ENCODE data around the gene PDK3.

Gene PDK3

GRCh38 chrX:24483596-24483995 lies 18.5 kb downstream of the PDK3 start:
- no peak for DNase-seq

- DNase-seq = no peak
Measured at GRCh38 chrX:24485323-24485722, 20.2 kb downstream of the PDK3 start.

- DNase-seq = no peak
Measured at GRCh38 chrX:24485976-24486680, 21.0 kb downstream of the PDK3 start.

GRCh38 chrX:24487571-24487970 lies 22.5 kb downstream of the PDK3 start:
- no peak for DNase-seq

- no peak for DNase-seq
Measured at GRCh38 chrX:24491741-24492140, 26.7 kb downstream of the PDK3 start.

GRCh38 chrX:24493740-24494581 lies 28.9 kb downstream of the PDK3 start:
- peak; percentile 34 for DNase-seq

GRCh38 chrX:24494647-24495075 lies 29.6 kb downstream of the PDK3 start:
- peak; percentile 37 for DNase-seq

- DNase-seq = no peak
Measured at GRCh38 chrX:24495700-24496099, 30.6 kb downstream of the PDK3 start.

GRCh38 chrX:24498181-24498580 lies 33.1 kb downstream of the PDK3 start:
- DNase-seq = no peak

- peak; percentile 21 for DNase-seq
Measured at GRCh38 chrX:24498975-24499374, 33.9 kb downstream of the PDK3 start.

- DNase-seq = no peak
Measured at GRCh38 chrX:24506082-24506481, 41.0 kb downstream of the PDK3 start.

GRCh38 chrX:24508375-24508774 lies 43.3 kb downstream of the PDK3 start:
- no peak for DNase-seq

GRCh38 chrX:24513416-24513815 lies 48.3 kb downstream of the PDK3 start:
- no peak for DNase-seq

- DNase-seq = no peak
Measured at GRCh38 chrX:24515447-24515846, 50.4 kb downstream of the PDK3 start.

GRCh38 chrX:24520472-24520871 lies 55.4 kb downstream of the PDK3 start:
- DNase-seq = no peak

- no peak for DNase-seq
Measured at GRCh38 chrX:24525455-24525854, 60.4 kb downstream of the PDK3 start.

- DNase-seq = no peak
Measured at GRCh38 chrX:24526616-24527015, 61.5 kb downstream of the PDK3 start.

- no peak for DNase-seq
Measured at GRCh38 chrX:24528605-24529004, 63.5 kb downstream of the PDK3 start.

- DNase-seq = no peak
Measured at GRCh38 chrX:24536551-24536950, 71.5 kb downstream of the PDK3 start.

- no peak for DNase-seq
Measured at GRCh38 chrX:24542756-24543155, 77.7 kb downstream of the PDK3 start.

GRCh38 chrX:24547961-24548360 lies 82.9 kb downstream of the PDK3 start:
- DNase-seq = no peak

GRCh38 chrX:24550166-24550565 lies 85.1 kb downstream of the PDK3 start:
- DNase-seq = no peak

GRCh38 chrX:24553011-24553410 lies 87.9 kb downstream of the PDK3 start:
- DNase-seq = no peak

GRCh38 chrX:24561121-24561520 lies 96.0 kb downstream of the PDK3 start:
- no peak for DNase-seq
